LNCaP clone FGC (cell line): Measurements from ENCODE around the gene STXBP6.

Experiments
- DNase-seq: peaks from one replicate; pipeline ENCODE4 v3.0.0-alpha.2; 2011; ENCODE audit warnings: low read depth
- H3K4me3 ChIP-seq: 2 replicates; pipeline ENCODE4 v1.5.1; 2011; ENCODE audit warnings: mild to moderate bottlenecking, low read depth, low read length, control low read depth
- TF ChIP-seq, protein P1 (sequence below): IDR thresholded peaks from 2 replicates; pipeline ENCODE4 v1.5.1; 2012; ENCODE audit warnings: mild to moderate bottlenecking; ENCODE audit not compliant: control insufficient read depth, insufficient read depth; ENCODE audit errors: extremely low read depth

STXBP6 gene

GRCh38 chr14:24876996-24877395 lies 173.0 kb downstream of the STXBP6 start:
- no peak overlapping the region for H3K4me3 ChIP-seq
- DNase-seq, result no peak
- TF ChIP-seq, protein P1, sequence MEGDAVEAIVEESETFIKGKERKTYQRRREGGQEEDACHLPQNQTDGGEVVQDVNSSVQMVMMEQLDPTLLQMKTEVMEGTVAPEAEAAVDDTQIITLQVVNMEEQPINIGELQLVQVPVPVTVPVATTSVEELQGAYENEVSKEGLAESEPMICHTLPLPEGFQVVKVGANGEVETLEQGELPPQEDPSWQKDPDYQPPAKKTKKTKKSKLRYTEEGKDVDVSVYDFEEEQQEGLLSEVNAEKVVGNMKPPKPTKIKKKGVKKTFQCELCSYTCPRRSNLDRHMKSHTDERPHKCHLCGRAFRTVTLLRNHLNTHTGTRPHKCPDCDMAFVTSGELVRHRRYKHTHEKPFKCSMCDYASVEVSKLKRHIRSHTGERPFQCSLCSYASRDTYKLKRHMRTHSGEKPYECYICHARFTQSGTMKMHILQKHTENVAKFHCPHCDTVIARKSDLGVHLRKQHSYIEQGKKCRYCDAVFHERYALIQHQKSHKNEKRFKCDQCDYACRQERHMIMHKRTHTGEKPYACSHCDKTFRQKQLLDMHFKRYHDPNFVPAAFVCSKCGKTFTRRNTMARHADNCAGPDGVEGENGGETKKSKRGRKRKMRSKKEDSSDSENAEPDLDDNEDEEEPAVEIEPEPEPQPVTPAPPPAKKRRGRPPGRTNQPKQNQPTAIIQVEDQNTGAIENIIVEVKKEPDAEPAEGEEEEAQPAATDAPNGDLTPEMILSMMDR, result no peak

DNA sequence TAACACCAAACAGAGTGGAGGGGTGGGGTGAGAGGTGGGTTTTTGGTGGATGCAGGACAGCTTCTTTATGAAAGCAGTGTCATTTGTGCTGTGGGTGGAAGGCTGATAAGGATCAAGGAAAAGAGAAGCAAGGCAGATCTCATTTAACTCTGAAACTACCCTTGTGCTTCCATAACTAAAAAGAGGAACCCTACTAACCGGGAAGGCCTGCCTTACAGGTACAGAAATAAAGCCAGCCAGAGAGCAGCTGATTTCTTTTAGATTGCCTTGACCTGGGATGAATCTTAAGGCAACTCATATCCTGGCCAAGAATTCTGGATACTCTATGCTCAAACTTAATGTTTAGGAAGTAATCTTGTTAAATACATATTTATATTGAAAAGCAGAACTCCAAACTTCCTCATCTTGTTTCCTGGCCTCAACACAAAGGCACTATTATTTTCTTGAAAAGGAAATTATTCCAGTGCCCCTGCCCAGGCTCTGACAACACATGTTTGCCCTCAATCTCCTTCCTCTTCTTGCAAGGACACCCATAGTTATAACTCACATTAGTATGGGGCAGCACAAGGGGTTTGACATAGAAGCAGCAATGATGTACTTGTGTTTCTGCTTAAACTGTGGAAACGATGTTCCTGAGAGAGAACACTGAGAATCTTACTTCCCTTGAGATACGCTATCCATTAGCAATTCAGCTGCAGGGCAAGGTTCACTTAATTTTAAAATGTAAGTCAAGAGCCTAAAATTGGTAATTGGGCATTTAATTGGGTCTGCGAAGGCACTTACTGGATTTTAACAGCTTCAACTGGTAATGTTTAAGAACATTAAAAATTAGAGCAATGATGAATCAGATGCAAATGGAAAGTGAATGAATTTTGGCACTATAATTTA lies 173.7 kb downstream of the STXBP6 start:
- TF ChIP-seq, protein P1, result no peak
- DNase-seq, result no peak

DNA sequence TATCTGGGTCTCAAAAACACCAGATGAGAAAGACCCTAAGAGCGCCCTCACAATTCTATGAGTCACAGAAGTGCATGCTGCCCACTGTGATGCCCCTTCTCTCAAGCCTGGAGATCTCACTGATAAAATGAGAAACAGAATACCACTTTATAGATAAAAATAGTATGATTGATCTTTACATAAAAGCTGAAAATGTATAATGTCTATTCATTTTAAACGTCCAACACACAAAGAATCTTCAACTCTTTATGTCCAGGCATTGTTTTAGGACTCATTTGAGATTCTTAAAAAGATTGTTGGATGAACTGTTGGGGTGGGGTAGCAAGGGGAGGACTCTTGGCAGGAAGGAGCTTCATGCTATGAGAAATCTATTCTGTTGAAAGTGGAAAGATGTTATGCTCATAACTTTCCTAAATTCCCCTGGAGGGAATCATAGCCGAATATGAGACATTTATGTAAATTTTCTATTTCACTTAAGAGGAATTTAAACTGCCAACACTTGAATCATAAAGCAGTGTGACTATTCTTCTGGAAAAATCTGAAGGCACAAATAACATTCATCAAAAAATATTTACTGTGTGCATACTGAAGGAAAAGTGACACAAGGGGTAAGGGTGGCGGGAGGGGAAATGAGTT lies 174.6 kb downstream of the STXBP6 start:
- no peak for DNase-seq
- no peak overlapping the region for H3K4me3 ChIP-seq
- TF ChIP-seq, protein P1, result no peak

More for the DNA sequence above, 173.7 kb downstream of the STXBP6 start:
- H3K4me3 ChIP-seq, result no peak overlapping the region

DNA sequence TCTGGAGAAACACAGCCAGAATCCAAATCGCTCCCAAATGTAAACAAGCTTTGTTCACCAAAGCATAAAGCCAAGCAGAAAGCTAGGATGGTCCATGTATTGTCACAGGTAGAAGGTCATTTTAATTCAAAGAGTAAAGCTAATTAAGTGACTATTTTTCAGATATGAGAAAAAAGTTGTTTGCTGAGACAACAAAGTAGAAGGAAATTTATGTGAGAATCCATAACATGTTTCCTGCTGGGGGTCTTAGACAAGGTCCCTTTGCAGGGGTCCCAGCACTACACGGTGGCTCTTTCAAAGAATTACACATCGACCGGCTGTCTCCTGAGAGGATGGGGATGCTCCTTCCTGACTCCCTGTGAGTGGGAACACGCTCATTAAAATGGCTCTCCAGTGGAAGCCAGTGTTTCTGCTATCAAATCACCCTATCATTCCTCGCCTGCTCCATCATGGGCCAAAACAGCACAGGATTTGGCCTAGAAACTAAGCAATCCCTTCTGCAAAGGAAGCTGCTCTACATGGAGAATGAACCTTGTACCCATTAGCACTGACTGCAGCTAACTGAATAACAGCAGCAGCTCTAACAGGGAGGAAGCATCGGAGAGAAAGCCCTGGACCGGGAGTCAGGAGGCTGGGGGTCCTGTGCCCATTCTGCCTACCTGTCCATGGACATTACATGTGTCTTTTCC lies 175.3 kb downstream of the STXBP6 start:
- TF ChIP-seq, protein P1, result no peak
- DNase-seq, result no peak
- H3K4me3 ChIP-seq, result no peak overlapping the region

DNA sequence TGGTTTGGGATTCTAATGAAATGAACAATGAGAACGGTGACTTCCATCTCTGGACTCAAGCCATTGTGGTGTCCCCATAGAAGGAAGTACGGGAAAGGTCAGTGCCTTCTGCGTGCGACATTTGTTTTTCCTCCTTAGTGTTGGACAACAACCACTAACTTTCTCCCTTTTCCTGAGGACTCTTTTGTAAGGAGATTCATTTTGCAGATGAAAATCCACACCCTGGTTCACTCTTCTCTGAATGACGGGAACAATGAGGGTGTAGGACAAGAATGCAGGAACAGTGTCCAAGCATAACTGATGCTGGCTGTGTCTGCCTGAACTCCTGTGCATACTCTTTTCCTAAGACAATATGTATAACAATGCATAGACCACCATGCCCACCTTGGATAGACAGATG lies 176.4 kb downstream of the STXBP6 start:
- H3K4me3 ChIP-seq, result no peak overlapping the region
- DNase-seq, result no peak
- TF ChIP-seq, protein P1, result no peak

GRCh38 chr14:24870949-24871701 lies 178.8 kb downstream of the STXBP6 start:
- TF ChIP-seq, protein P1, result no peak
- no peak for DNase-seq
- no peak overlapping the region for H3K4me3 ChIP-seq
